Measurements from ENCODE around the gene VPS29. TPM values are rescaled to one million over a fixed set of nuclear protein-coding genes. Genes with fewer than 3 reads are reported as not detected.

Gene VPS29
- total RNA-seq, 1 donor from 2014 or later = 78.3 TPM

GRCh38 chr12:110444455-110444854, 57.5 kb downstream of the VPS29 start:
- no peak for DNase-seq

Other genes with a start within 250 kb of the VPS29 start
- 84.6 and 176 TPM in 2 replicates for gene ATP2A2, start 220.9 kb downstream of the VPS29 start, total RNA-seq
- 56.8 and 71.9 TPM in 2 replicates for gene ANAPC7, start 98.4 kb downstream of the VPS29 start, total RNA-seq
- gene ARPC3, start 51.8 kb downstream of the VPS29 start, total RNA-seq = 297 and 356 TPM in 2 replicates
- 19.9 and 22.7 TPM in 2 replicates for gene GPN3, start 33.9 kb downstream of the VPS29 start, total RNA-seq
- gene FAM216A, start 33.3 kb downstream of the VPS29 start, total RNA-seq = 8.8 and 10.1 TPM in 2 replicates
- gene RAD9B, start 220 bp upstream of the VPS29 start, total RNA-seq = 0.14 and 1.2 TPM in 2 replicates
- gene PPTC7, start 81.2 kb upstream of the VPS29 start, total RNA-seq = 9.0 and 13.3 TPM in 2 replicates
- gene TCTN1, start 112.0 kb upstream of the VPS29 start, total RNA-seq = 7.9 and 9.9 TPM in 2 replicates
- 5.0 and 6.1 TPM in 2 replicates for gene HVCN1, start 187.0 kb upstream of the VPS29 start, total RNA-seq
- 113 and 153 TPM in 2 replicates for gene PPP1CC, start 240.8 kb upstream of the VPS29 start, total RNA-seq

Data from dermis blood vessel endothelial cell (primary cell).